Ishikawa (cell line): ENCODE results near the gene GPR25.

Experiments
- CEBPB ChIP-seq: IDR thresholded peaks from 2 replicates; pipeline ENCODE4 v1.6.1; 2012
- CREB1 ChIP-seq: IDR thresholded peaks from 2 replicates; pipeline ENCODE4 v1.6.1; 2012; ENCODE audit warnings: low read depth
- EGR1 ChIP-seq: IDR thresholded peaks from 2 replicates; pipeline ENCODE4 v1.6.1; 2012
- EP300 ChIP-seq: IDR thresholded peaks from 2 replicates; pipeline ENCODE4 v1.6.1; 2012; ENCODE audit warnings: borderline replicate concordance
- FOXM1 ChIP-seq: IDR thresholded peaks from 2 replicates; pipeline ENCODE4 v1.6.1; 2012; ENCODE audit warnings: low read depth, borderline replicate concordance
- NFIC ChIP-seq: IDR thresholded peaks from 2 replicates; pipeline ENCODE4 v1.6.1; 2012
- RAD21 ChIP-seq: IDR thresholded peaks from 2 replicates; pipeline ENCODE4 v1.6.1; 2012; ENCODE audit warnings: low read depth
- REST ChIP-seq: IDR thresholded peaks from 2 replicates; pipeline ENCODE4 v1.6.1; 2012; ENCODE audit warnings: low read depth, mild to moderate bottlenecking
- TAF1 ChIP-seq: IDR thresholded peaks from 2 replicates; pipeline ENCODE4 v1.6.1; 2012; ENCODE audit warnings: low read depth, mild to moderate bottlenecking
- TCF12 ChIP-seq: IDR thresholded peaks from 2 replicates; pipeline ENCODE4 v1.6.1; 2012; ENCODE audit warnings: low read depth
- TEAD4 ChIP-seq: IDR thresholded peaks from 2 replicates; pipeline ENCODE4 v1.6.1; 2012
- USF1 ChIP-seq: IDR thresholded peaks from 2 replicates; pipeline ENCODE4 v1.6.1; 2012
- YY1 ChIP-seq: IDR thresholded peaks from 2 replicates; pipeline ENCODE4 v1.6.1; 2012; ENCODE audit warnings: low read depth
- ZBTB7A ChIP-seq: IDR thresholded peaks from 2 replicates; pipeline ENCODE4 v1.6.1; 2012; ENCODE audit warnings: low read depth
- TF ChIP-seq, protein P1 (sequence below): IDR thresholded peaks from 2 replicates; pipeline ENCODE4 v1.6.1; 2012

Gene GPR25

DNA sequence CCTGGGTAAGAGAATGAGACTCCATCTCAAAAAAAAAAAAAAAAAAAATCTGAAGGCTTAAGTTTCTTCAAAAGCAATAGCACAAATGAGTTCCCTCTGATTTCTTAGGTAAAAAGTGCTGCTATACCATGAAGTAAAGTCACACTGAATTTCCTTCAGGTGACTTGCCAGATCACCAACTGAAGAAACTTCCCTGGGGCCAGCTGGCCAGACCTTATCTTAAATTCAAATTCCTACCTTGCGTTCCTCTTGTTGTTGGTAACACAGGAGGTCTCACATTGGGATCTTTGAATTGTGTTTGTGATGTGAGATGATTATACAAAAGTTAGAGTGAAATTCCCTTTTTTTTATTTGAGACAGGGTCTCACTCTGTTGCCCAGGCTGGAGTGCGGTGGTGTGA lies 33.7 kb downstream of the GPR25 start:
- TF ChIP-seq NFIC = no peak
- no peak for TF ChIP-seq YY1

- TF ChIP-seq USF1 = no peak
- no peak for TF ChIP-seq EGR1
- TF ChIP-seq TEAD4 = no peak
- TF ChIP-seq FOXM1 = no peak
- no peak for TF ChIP-seq TCF12
- no peak for TF ChIP-seq TAF1
- TF ChIP-seq CEBPB = no peak
- no peak for TF ChIP-seq RAD21
- no peak for TF ChIP-seq ZBTB7A
- no peak for TF ChIP-seq NFIC
- no peak for TF ChIP-seq CREB1
- TF ChIP-seq EP300 = no peak
- TF ChIP-seq REST = no peak
- TF ChIP-seq YY1 = no peak
- TF ChIP-seq, protein P1, sequence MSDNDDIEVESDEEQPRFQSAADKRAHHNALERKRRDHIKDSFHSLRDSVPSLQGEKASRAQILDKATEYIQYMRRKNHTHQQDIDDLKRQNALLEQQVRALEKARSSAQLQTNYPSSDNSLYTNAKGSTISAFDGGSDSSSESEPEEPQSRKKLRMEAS = no peak
These were observed 34.9 kb downstream of the GPR25 start for GRCh38 chr1:200907611-200908097.

DNA sequence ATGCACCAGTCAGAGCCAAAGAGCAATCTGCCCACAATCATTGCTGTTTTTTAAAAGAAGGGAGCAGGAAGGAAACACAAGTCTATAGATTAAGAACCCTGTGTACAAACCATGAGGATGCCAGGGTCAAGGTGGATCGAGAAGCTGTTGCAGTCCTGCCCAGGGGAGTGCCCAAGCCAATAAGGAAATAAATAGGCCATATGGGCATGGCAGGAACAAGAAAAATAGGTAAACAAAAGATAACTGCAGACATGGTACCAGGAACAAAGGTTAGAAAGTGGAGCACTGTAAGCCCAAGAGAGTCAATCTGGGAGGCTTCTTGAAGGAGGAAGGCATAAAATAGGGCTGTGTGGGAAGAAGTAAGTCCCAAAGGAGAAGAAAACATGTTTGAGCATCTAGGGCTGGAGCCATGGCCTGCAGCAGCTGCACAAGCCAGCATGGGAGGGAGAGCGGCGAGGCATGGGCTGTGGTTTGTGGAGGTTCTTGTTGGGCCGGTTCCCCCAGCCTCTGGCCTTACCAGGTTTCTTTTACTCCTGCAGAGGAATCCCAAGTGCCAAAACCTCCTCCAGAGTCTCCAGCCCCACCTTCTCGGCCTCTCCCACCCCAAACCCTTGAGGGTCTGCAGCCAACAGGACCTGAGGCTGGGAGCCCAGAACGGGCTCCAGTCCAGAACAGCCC lies 35.5 kb downstream of the GPR25 start:
- TF ChIP-seq NFIC (no peak), TAF1 (no peak), USF1 (no peak), ZBTB7A (no peak), TEAD4 (no peak), EP300 (no peak), REST (no peak)
- TF ChIP-seq, protein P1 = no peak

- TF ChIP-seq ZBTB7A = no peak
- no peak for TF ChIP-seq CEBPB
- no peak for TF ChIP-seq TEAD4
- TF ChIP-seq EP300 = no peak
- no peak for TF ChIP-seq FOXM1
- TF ChIP-seq TAF1 = no peak
- no peak for TF ChIP-seq NFIC
- TF ChIP-seq, protein P1 = no peak
- TF ChIP-seq REST = no peak
- no peak for TF ChIP-seq EGR1
- TF ChIP-seq USF1 = no peak
- no peak for TF ChIP-seq YY1
- no peak for TF ChIP-seq RAD21
- TF ChIP-seq CREB1 = no peak
- no peak for TF ChIP-seq TCF12
These were observed 36.3 kb downstream of the GPR25 start for GRCh38 chr1:200909071-200909470.
